HEK293 (cell line): ENCODE data around the gene INO80B.

ENCODE experiments used
- CTCF ChIA-PET: fragments of 350-600 bp; formaldehyde crosslinking; extraction: SDS; loops from one replicate; lab custom pipeline; 2021; ENCODE audit warnings: antibody characterized with exemption; lab: Yijun Ruan, JAX
- POLR2A ChIA-PET: fragments of 300-600 bp; formaldehyde crosslinking; extraction: SDS; loops from one replicate; lab custom pipeline; 2020; ENCODE audit warnings: antibody characterized with exemption, inconsistent platforms; lab: Yijun Ruan, JAX
- H3K27ac ChIP-seq: fragments of 200-500 bp; sonication (Bioruptor generic); 2 replicates; pipeline ENCODE4 v1.5.1; 2014; ENCODE audit warnings: low read depth, low read length, control low read depth, inconsistent platforms; ENCODE audit errors: extremely low read depth
- H3K36me3 ChIP-seq, 2 experiments: fragments of 200-500 bp in 1 of 2; sonication (Bioruptor generic) in 1 of 2; 1 replicate in 1 of 2; 2 replicates in 1 of 2; pipeline ENCODE4 v1.5.1; 2014 to 2017; ENCODE audit warnings: inconsistent platforms in 2 of 2, low read length in 2 of 2; ENCODE audit not compliant: control insufficient read depth in 2 of 2, insufficient read depth in 1 of 2
- H3K4me1 ChIP-seq: fragments of 200-500 bp; sonication (Bioruptor generic); 2 replicates; pipeline ENCODE4 v1.5.1; 2014; ENCODE audit warnings: mild to moderate bottlenecking, low read length, inconsistent platforms; ENCODE audit not compliant: control insufficient read depth, insufficient read depth
- H3K4me3 ChIP-seq: 2 replicates; pipeline ENCODE4 v1.5.1; 2011; ENCODE audit warnings: low read depth, mild to moderate bottlenecking, control low read depth, low read length, moderate library complexity
- H3K9me3 ChIP-seq: fragments of 200-500 bp; sonication (Bioruptor generic); 2 replicates; pipeline ENCODE4 v1.5.1; 2014; ENCODE audit warnings: low read depth, low read length, inconsistent platforms; ENCODE audit not compliant: control insufficient read depth, insufficient read depth
- BCL11B ChIP-seq: fragments of 450-650 bp; formaldehyde crosslinking; IDR thresholded peaks from 2 replicates; pipeline ENCODE4 v1.5.1; 2016; ENCODE audit warnings: low read depth, missing biosample characterization, missing genetic modification characterization
- BCL6B ChIP-seq: fragments of 450-650 bp; formaldehyde crosslinking; IDR thresholded peaks from 2 replicates; pipeline ENCODE4 v1.5.1; 2017; ENCODE audit warnings: missing biosample characterization, missing genetic modification characterization
- KLF16 ChIP-seq: fragments of 450-650 bp; formaldehyde crosslinking; IDR thresholded peaks from 2 replicates; pipeline ENCODE4 v1.5.1; 2017; ENCODE audit warnings: missing biosample characterization, missing genetic modification characterization
- KLF8 ChIP-seq: fragments of 450-650 bp; formaldehyde crosslinking; IDR thresholded peaks from 2 replicates; pipeline ENCODE4 v1.5.1; 2016; ENCODE audit warnings: missing biosample characterization, missing genetic modification characterization
- KLF9 ChIP-seq: fragments of 450-650 bp; formaldehyde crosslinking; IDR thresholded peaks from 2 replicates; pipeline ENCODE4 v1.5.1; 2016; ENCODE audit warnings: missing biosample characterization, missing genetic modification characterization, low read depth
- PATZ1 ChIP-seq: fragments of 450-650 bp; formaldehyde crosslinking; IDR thresholded peaks from 2 replicates; pipeline ENCODE4 v1.5.1; 2016; ENCODE audit warnings: missing biosample characterization, missing genetic modification characterization
- RBAK ChIP-seq: fragments of 450-650 bp; formaldehyde crosslinking; IDR thresholded peaks from 2 replicates; pipeline ENCODE4 v1.5.1; 2016; ENCODE audit warnings: missing biosample characterization, missing genetic modification characterization
- TRIM28 ChIP-seq: IDR thresholded peaks from 2 replicates; pipeline ENCODE4 v1.6.1; 2011; ENCODE audit warnings: low read length, control low read depth, borderline replicate concordance
- ZBTB6 ChIP-seq: fragments of 450-650 bp; formaldehyde crosslinking; IDR thresholded peaks from 2 replicates; pipeline ENCODE4 v1.5.1; 2017; ENCODE audit warnings: missing biosample characterization, missing genetic modification characterization
- ZFHX2 ChIP-seq: fragments of 450-650 bp; formaldehyde crosslinking; conservative IDR thresholded peaks from 2 replicates; pipeline ENCODE4 v1.5.1; 2016; ENCODE audit warnings: missing biosample characterization, missing genetic modification characterization
- ZNF157 ChIP-seq: fragments of 450-650 bp; formaldehyde crosslinking; IDR thresholded peaks from 2 replicates; pipeline ENCODE4 v1.5.1; 2016; ENCODE audit warnings: missing biosample characterization, missing genetic modification characterization
- ZNF280C ChIP-seq: fragments of 450-650 bp; formaldehyde crosslinking; IDR thresholded peaks from 2 replicates; pipeline ENCODE4 v1.5.1; 2016; ENCODE audit warnings: missing biosample characterization, missing genetic modification characterization
- ZNF354C ChIP-seq: fragments of 450-650 bp; formaldehyde crosslinking; IDR thresholded peaks from 2 replicates; pipeline ENCODE4 v1.5.1; 2016; ENCODE audit warnings: missing biosample characterization, missing genetic modification characterization, low read depth, borderline replicate concordance
- ZNF391 ChIP-seq: fragments of 450-650 bp; formaldehyde crosslinking; IDR thresholded peaks from 2 replicates; pipeline ENCODE4 v1.5.1; 2016; ENCODE audit warnings: low read depth, missing biosample characterization, missing genetic modification characterization, borderline replicate concordance
- ZNF48 ChIP-seq: fragments of 450-650 bp; formaldehyde crosslinking; IDR thresholded peaks from 2 replicates; pipeline ENCODE4 v1.5.1; 2016; ENCODE audit warnings: missing biosample characterization, missing genetic modification characterization
- ZNF488 ChIP-seq: fragments of 450-650 bp; formaldehyde crosslinking; IDR thresholded peaks from 2 replicates; pipeline ENCODE4 v1.5.1; 2016; ENCODE audit warnings: missing biosample characterization, missing genetic modification characterization
- ZNF580 ChIP-seq: fragments of 450-650 bp; formaldehyde crosslinking; IDR thresholded peaks from 2 replicates; pipeline ENCODE4 v1.5.1; 2016; ENCODE audit warnings: missing biosample characterization, missing genetic modification characterization
- ZNF645 ChIP-seq: fragments of 450-650 bp; formaldehyde crosslinking; IDR thresholded peaks from 2 replicates; pipeline ENCODE4; 2016; ENCODE audit warnings: missing biosample characterization, missing genetic modification characterization
- ZNF768 ChIP-seq: fragments of 450-650 bp; formaldehyde crosslinking; IDR thresholded peaks from 2 replicates; pipeline ENCODE4 v1.5.1; 2018; ENCODE audit warnings: missing biosample characterization, mild to moderate bottlenecking, missing genetic modification characterization
- ZSCAN16 ChIP-seq: fragments of 450-650 bp; formaldehyde crosslinking; IDR thresholded peaks from 2 replicates; pipeline ENCODE4 v1.5.1; 2016; ENCODE audit warnings: missing biosample characterization, missing genetic modification characterization

INO80B gene

GRCh38 chr2:74448771-74449170 is 6.1 kb upstream of the INO80B start:
- H3K27ac ChIP-seq, result no peak overlapping the region
- TF ChIP-seq ZNF48 (tag by site-specific recombination) (no peak), ZNF488 (tag by site-specific recombination) (no peak), KLF9 (tag by site-specific recombination) (no peak), ZNF391 (no peak), PATZ1 (no peak), ZFHX2 (tag by site-specific recombination) (no peak), KLF8 (tag by site-specific recombination) (no peak), ZBTB6 (no peak), ZSCAN16 (tag by site-specific recombination) (no peak), ZNF768 (tag by site-specific recombination) (no peak), ZNF354C (tag by site-specific recombination) (no peak), ZNF280C (tag by site-specific recombination) (no peak), ZNF645 (tag by site-specific recombination) (no peak), RBAK (tag by site-specific recombination) (no peak), TRIM28 (no peak), ZNF580 (no peak), BCL11B (tag by site-specific recombination) (no peak), ZNF157 (tag by site-specific recombination) (no peak), BCL6B (tag by site-specific recombination) (no peak), KLF16 (no peak)
- TF ChIP-seq, all 188 proteins: peak for 0
- Histone ChIP-seq H3K4me3 (no peak overlapping the region), H3K4me1 (peaks cover 7% of the 10 kb centered on the region), H3K9me3 (no peaks in the 10 kb centered on the region), H3K36me3 (no peaks in the 10 kb centered on the region)
- POLR2A ChIA-PET, result no interaction called here
- CTCF ChIA-PET, result interaction anchor here (0.8 kb wide), 1 partner anchor 57 kb away, joined by 3 read pairs; no protein-coding TSS in a partner anchor
